HG03558 (cell line): ENCODE measurements around the gene IFITM5.

ENCODE experiments used
- ATAC-seq: cut with Tn5 transposase; IDR thresholded peaks from one replicate; pipeline ENCODE4 v1.9.1; 2021; ENCODE audit warnings: moderate number of reproducible peaks; ENCODE audit not compliant: unreplicated experiment; ENCODE audit errors: extremely low read depth

IFITM5 gene

GRCh38 chr11:297586-298405 is 1.5 kb downstream of the IFITM5 start:
- ATAC-seq = no peak

GRCh38 chr11:297051-297585 is 2.2 kb downstream of the IFITM5 start:
- ATAC-seq = no peak

- ATAC-seq = no peak
Measured at GRCh38 chr11:296171-297050, 2.9 kb downstream of the IFITM5 start.

- no peak for ATAC-seq
Measured at GRCh38 chr11:295351-296170, 3.8 kb downstream of the IFITM5 start.

- no peak for ATAC-seq
Measured at GRCh38 chr11:294780-295179, 4.5 kb downstream of the IFITM5 start.

GRCh38 chr11:293852-294661 is 5.3 kb downstream of the IFITM5 start:
- no peak for ATAC-seq

- no peak for ATAC-seq
Measured at GRCh38 chr11:293271-293851, 6.0 kb downstream of the IFITM5 start.

- ATAC-seq = no peak
Measured at GRCh38 chr11:292211-293121, 6.9 kb downstream of the IFITM5 start.

GRCh38 chr11:291281-292210 is 7.8 kb downstream of the IFITM5 start:
- ATAC-seq = no peak

- ATAC-seq = no peak
Measured at GRCh38 chr11:290621-291231, 8.6 kb downstream of the IFITM5 start.

GRCh38 chr11:289712-290620 is 9.4 kb downstream of the IFITM5 start:
- ATAC-seq = no peak

GRCh38 chr11:289398-289711 is 10.0 kb downstream of the IFITM5 start:
- ATAC-seq = no peak

GRCh38 chr11:288478-289397 is 10.6 kb downstream of the IFITM5 start, which contains the start of gene PGGHG:
Gene PGGHG (plus strand): TSS chr11:289126. CDS start chr11:289817, 691 bp downstream.
- no peak for ATAC-seq

GRCh38 chr11:287821-288477 is 11.4 kb downstream of the IFITM5 start:
- no peak for ATAC-seq
